Astrocyte of the spinal cord (primary cell): Measurements from ENCODE around the gene FAM98C.

Experiments used
- DNase-seq: peaks from one replicate; pipeline ENCODE4 v3.0.0; 2011; ENCODE audit warnings: low read depth, low spot score
- H3K4me3 ChIP-seq: 2 replicates; pipeline ENCODE4 v1.5.1; 2011; ENCODE audit warnings: low read depth, mild to moderate bottlenecking, low read length, moderate library complexity
- CTCF ChIP-seq: IDR thresholded peaks from 2 replicates; pipeline ENCODE4 v1.5.1; 2012; ENCODE audit warnings: low read depth, mild to moderate bottlenecking, low read length, inconsistent platforms
- in situ Hi-C: cut with HindIII; loops from 2 replicates; pipeline ENCODE4 v1.10.0; 2017; ENCODE audit warnings: low sequenced_read_pairs

Gene FAM98C

GRCh38 chr19:38402967-38403674, at the start of gene FAM98C:
Gene FAM98C (plus strand): TSS chr19:38403093. CDS start chr19:38403154, 61 bp downstream.
- TF ChIP-seq CTCF: peak; percentile 85
- peak within 1 kb of the TSS; percentile 78 for H3K4me3 ChIP-seq
- DNase-seq: peak; percentile 97
- in situ Hi-C loops: no loop called here

GRCh38 chr19:38355728-38356725, 46.9 kb upstream of the FAM98C start:
- H3K4me3 ChIP-seq: no peak overlapping the region
- TF ChIP-seq CTCF: no peak
- no peak for DNase-seq
- in situ Hi-C loops: no loop called here

GRCh38 chr19:38358071-38358470, 44.8 kb upstream of the FAM98C start:
- no peak for TF ChIP-seq CTCF
- in situ Hi-C loops: no loop called here
- DNase-seq: no peak

GRCh38 chr19:38359242-38360021, 43.5 kb upstream of the FAM98C start:
- in situ Hi-C loops: no loop called here
- H3K4me3 ChIP-seq: no peak overlapping the region
- TF ChIP-seq CTCF: no peak
- no peak for DNase-seq

More at GRCh38 chr19:38358071-38358470, 44.8 kb upstream of the FAM98C start:
- H3K4me3 ChIP-seq: no peak overlapping the region

- in situ Hi-C loops: no loop called here
- no peak for TF ChIP-seq CTCF
- no peak for DNase-seq
- no peak overlapping the region for H3K4me3 ChIP-seq
Measured at GRCh38 chr19:38360351-38360750, 42.5 kb upstream of the FAM98C start.
